H1 (cell line): ENCODE results near the gene STAMBP. TPM values are rescaled to one million over a fixed set of nuclear protein-coding genes. Genes with fewer than 3 reads are reported as not detected.

Source experiments
- CTCF ChIA-PET: fragments of 300-600 bp; sonication (Branson Sonifier 250); formaldehyde crosslinking; loops from one replicate; lab custom pipeline; 2021; ENCODE audit not compliant: partially characterized antibody; lab: Charles Lee
- POLR2A ChIA-PET: fragments of 300-600 bp; sonication (Branson Sonifier 250); formaldehyde crosslinking; loops from one replicate; lab custom pipeline; 2021; ENCODE audit warnings: inconsistent platforms; ENCODE audit not compliant: partially characterized antibody; lab: Charles Lee
- DNase-seq, 2 experiments: peaks; one replicate each; pipeline versions ENCODE4 v3.0.0 to v3.0.0-alpha.2; 2010 to 2022; ENCODE audit warnings: low spot score in 2 of 2, low read depth in 1 of 2, mixed read lengths in 1 of 2
- FAIRE-seq: peaks from 2 replicates; lab custom pipeline; 2011; peaks lifted over from hg19 to GRCh38; lab: Jason Lieb, UNC
- H2AFZ ChIP-seq: 2 replicates; pipeline ENCODE4 v1.8.1; 2012; ENCODE audit warnings: low read length, inconsistent platforms
- H2AK5ac ChIP-seq: 2 replicates; pipeline ENCODE4 v1.6.1; 2013; ENCODE audit warnings: low read depth, low read length
- H2BK120ac ChIP-seq: replicated peaks from 2 replicates; pipeline ENCODE3; 2013; ENCODE audit warnings: low read depth, low read length, inconsistent platforms
- H2BK12ac ChIP-seq: 2 replicates; pipeline ENCODE4 v1.6.1; 2013; ENCODE audit warnings: low read depth, low read length
- H2BK15ac ChIP-seq: 2 replicates; pipeline ENCODE4 v1.6.1; 2013; ENCODE audit warnings: low read length
- H2BK20ac ChIP-seq: 2 replicates; pipeline ENCODE4 v1.6.1; 2013; ENCODE audit warnings: low read length
- H2BK5ac ChIP-seq: 2 replicates; pipeline ENCODE4 v1.6.1; 2013; ENCODE audit warnings: low read depth, low read length
- H3K14ac ChIP-seq: 2 replicates; pipeline ENCODE4 v1.6.1; 2013; ENCODE audit warnings: inconsistent platforms; ENCODE audit not compliant: insufficient read length
- H3K18ac ChIP-seq: 2 replicates; pipeline ENCODE4 v1.6.1; 2013; ENCODE audit warnings: low read length; ENCODE audit errors: extremely low read depth
- H3K23ac ChIP-seq: 2 replicates; pipeline ENCODE4 v1.6.1; 2013; ENCODE audit warnings: inconsistent platforms; ENCODE audit not compliant: insufficient read length
- H3K23me2 ChIP-seq: 2 replicates; pipeline ENCODE4 v1.6.1; 2013; ENCODE audit warnings: low read depth, low read length
- H3K27ac ChIP-seq: 2 replicates; pipeline ENCODE4 v1.6.1; 2011; ENCODE audit warnings: low read depth, low read length, inconsistent platforms
- H3K27me3 ChIP-seq, 4 experiments: replicated peaks in 1 of 4; 1 replicate in 1 of 4; 2 replicates in 3 of 4; pipeline versions ENCODE4 v1.6.1 to v1.8.1; 2011 to 2013; ENCODE audit warnings: low read length in 3 of 4, mild to moderate bottlenecking in 3 of 4, inconsistent platforms in 2 of 4, mixed read lengths in 2 of 4, moderate library complexity in 1 of 4; ENCODE audit not compliant: control insufficient read depth in 3 of 4, insufficient read depth in 3 of 4; ENCODE audit errors: extremely low read depth in 1 of 4
- H3K36me3 ChIP-seq, 4 experiments: 2 replicates each; pipeline versions ENCODE4 v1.6.1 to v1.8.1; 2011 to 2013; ENCODE audit warnings: mild to moderate bottlenecking in 4 of 4, low read length in 3 of 4, moderate library complexity in 2 of 4, control low read depth in 1 of 4, inconsistent platforms in 1 of 4; ENCODE audit not compliant: insufficient read depth in 4 of 4, control insufficient read depth in 2 of 4
- H3K4ac ChIP-seq: replicated peaks from 2 replicates; pipeline ENCODE3; 2013; ENCODE audit warnings: low read length, low read depth, mixed read lengths, inconsistent platforms; ENCODE audit not compliant: insufficient read length
- H3K4me1 ChIP-seq, 4 experiments: replicated peaks in 1 of 4; 1 replicate in 1 of 4; 2 replicates in 3 of 4; pipeline versions ENCODE4 v1.6.1 to v1.8.1; 2011 to 2013; ENCODE audit warnings: low read length in 3 of 4, inconsistent platforms in 2 of 4, mixed read lengths in 1 of 4; ENCODE audit not compliant: insufficient read depth in 4 of 4, control insufficient read depth in 3 of 4
- H3K4me2 ChIP-seq, 2 experiments: 2 replicates each; pipeline versions ENCODE4 v1.6.1 to v1.8.1; 2011 to 2013; ENCODE audit warnings: low read depth in 2 of 2, low read length in 2 of 2, control low read depth in 1 of 2, inconsistent platforms in 1 of 2, mild to moderate bottlenecking in 1 of 2; ENCODE audit not compliant: insufficient read depth in 1 of 2
- H3K4me3 ChIP-seq, 4 experiments: fragments of 200-600, 300-600 bp in 1 of 4; sonication (generic), shearing (Covaris generic), sonication (Bioruptor Twin) in 1 of 4; 2 replicates each; pipeline versions ENCODE4 v1.5.1 to v1.8.1; 2011 to 2016; ENCODE audit warnings: low read length in 4 of 4, low read depth in 3 of 4, control low read depth in 2 of 4, inconsistent platforms in 2 of 4, mild to moderate bottlenecking in 2 of 4, mixed read lengths in 1 of 4, moderate library complexity in 1 of 4; ENCODE audit not compliant: insufficient read depth in 2 of 4; ENCODE audit errors: extremely low read depth in 1 of 4
- H3K56ac ChIP-seq: replicated peaks from 2 replicates; pipeline ENCODE3; 2013; ENCODE audit warnings: low read depth, mild to moderate bottlenecking, mixed read lengths, low read length, inconsistent platforms; ENCODE audit not compliant: insufficient read length
- H3K79me1 ChIP-seq: 2 replicates; pipeline ENCODE4 v1.6.1; 2013; ENCODE audit warnings: low read depth, low read length, control low read depth
- H3K79me2 ChIP-seq, 2 experiments: 2 replicates each; pipeline versions ENCODE4 v1.6.1 to v1.8.1; 2012 to 2013; ENCODE audit warnings: low read length in 2 of 2, mild to moderate bottlenecking in 2 of 2, inconsistent platforms in 1 of 2; ENCODE audit not compliant: insufficient read depth in 2 of 2, control insufficient read depth in 1 of 2
- H3K9ac ChIP-seq, 4 experiments: replicated peaks in 1 of 4; 1 replicate in 1 of 4; 2 replicates in 3 of 4; pipeline versions ENCODE4 v1.6.1 to v1.8.1; 2011 to 2013; ENCODE audit warnings: low read depth in 3 of 4, low read length in 3 of 4, control low read depth in 2 of 4, mild to moderate bottlenecking in 2 of 4, moderate library complexity in 2 of 4, inconsistent platforms in 1 of 4; ENCODE audit errors: extremely low read depth in 1 of 4
- H3K9me3 ChIP-seq, 2 experiments: 2 replicates each; pipeline versions ENCODE4 v1.6.1 to v1.8.1; 2012 to 2013; ENCODE audit warnings: mild to moderate bottlenecking in 2 of 2, moderate library complexity in 2 of 2, control low read depth in 1 of 2, inconsistent platforms in 1 of 2, low read depth in 1 of 2, low read length in 1 of 2, mixed read lengths in 1 of 2; ENCODE audit not compliant: insufficient read depth in 2 of 2
- H4K20me1 ChIP-seq, 2 experiments: replicated peaks in 1 of 2; 2 replicates each; pipeline versions ENCODE3 to v1.8.1; 2011 to 2013; ENCODE audit warnings: inconsistent platforms in 2 of 2, low read length in 2 of 2, mild to moderate bottlenecking in 1 of 2; ENCODE audit not compliant: insufficient read depth in 2 of 2, control insufficient read depth in 1 of 2
- H4K5ac ChIP-seq: 2 replicates; pipeline ENCODE4 v1.6.1; 2013; ENCODE audit warnings: low read length, low read depth, mixed read lengths, inconsistent platforms; ENCODE audit not compliant: insufficient read length
- H4K8ac ChIP-seq: 2 replicates; pipeline ENCODE4 v1.8.0; 2013; ENCODE audit warnings: mild to moderate bottlenecking, moderate library complexity, low read length, inconsistent platforms; ENCODE audit not compliant: insufficient read depth; ENCODE audit errors: extremely low read depth
- H4K91ac ChIP-seq: replicated peaks from 2 replicates; pipeline ENCODE3; 2013; ENCODE audit warnings: low read length, mixed read lengths, inconsistent platforms; ENCODE audit not compliant: insufficient read length
- EGR1 ChIP-seq: IDR thresholded peaks from 2 replicates; pipeline ENCODE4 v1.6.1; 2011; ENCODE audit warnings: low read depth, low read length, borderline replicate concordance
- EP300 ChIP-seq, 2 experiments: IDR thresholded peaks; 1 replicate in 1 of 2; 2 replicates in 1 of 2; pipeline ENCODE4 v1.6.1; 2011 to 2012; ENCODE audit warnings: low read depth in 2 of 2, low read length in 2 of 2, mild to moderate bottlenecking in 2 of 2, borderline replicate concordance in 1 of 2, inconsistent platforms in 1 of 2, moderate library complexity in 1 of 2
- KDM1A ChIP-seq: fragments of 200-600, 300-600 bp; sonication (generic); IDR thresholded peaks from 2 replicates; pipeline ENCODE4 v1.7.1; 2016; ENCODE audit warnings: mild to moderate bottlenecking, low read length, borderline replicate concordance
- RAD21 ChIP-seq, 2 experiments: IDR thresholded peaks in 1 of 2; conservative IDR thresholded peaks in 1 of 2; 2 replicates each; pipeline ENCODE4 v1.6.1; 2011; ENCODE audit warnings: low read depth in 2 of 2, low read length in 2 of 2, improper control_type of control experiment in 1 of 2, inconsistent platforms in 1 of 2, mild to moderate bottlenecking in 1 of 2, moderate library complexity in 1 of 2
- RBBP5 ChIP-seq: IDR thresholded peaks from 2 replicates; pipeline ENCODE4 v1.7.1; 2012; ENCODE audit warnings: low read depth, mild to moderate bottlenecking, inconsistent platforms, low read length, moderate library complexity, borderline replicate concordance
- RFX5 ChIP-seq: IDR thresholded peaks from 2 replicates; pipeline ENCODE4 v1.6.1; 2011; ENCODE audit warnings: low read depth, low read length, improper control_type of control experiment, borderline replicate concordance
- RNF2 ChIP-seq: fragments of 200-900, 300-1000 bp; sonication (generic); IDR thresholded peaks from 2 replicates; pipeline ENCODE4 v1.7.1; 2016; ENCODE audit warnings: borderline replicate concordance, low read depth, mild to moderate bottlenecking, antibody characterized with exemption, low read length; ENCODE audit not compliant: poor library complexity, severe bottlenecking; ENCODE audit errors: missing control alignments
- WGBS, 2 experiments: shearing (Covaris generic) in 1 of 2; methylation state at CpG; one replicate each; pipeline versions ENCODE4 v1.1.6 to v1.1.7; 2013 to 2015; ENCODE audit warnings: low lambda C conversion rate in 2 of 2, mixed read lengths in 2 of 2, inconsistent platforms in 1 of 2, low coverage in 1 of 2, missing lambda C conversion rate in 1 of 2; ENCODE audit not compliant: insufficient replicate concordance in 2 of 2, insufficient coverage in 1 of 2, insufficient read length in 1 of 2; ENCODE audit errors: extremely low coverage in 1 of 2, missing lambda C conversion rate in 1 of 2; 5-methylcytosine and 5-hydroxymethylcytosine counted together
- polyA plus RNA-seq, 7 experiments: library from polyadenylated mRNA; depleted of rRNA in 3 of 7; stranded (reverse) in 5 of 7; unstranded in 2 of 7; fragments of >200 nt in 5 of 7; fragments of 200-250 nt in 2 of 7; gene quantifications; 1 replicate in 5 of 7; 2 replicates in 1 of 7; 4 replicates in 1 of 7; pipeline versions ENCODE4 v1.2.1 to v1.2.3, GENCODE V29; 2011 to 2013; ENCODE audit warnings: missing spikeins in 2 of 7, mixed read lengths in 2 of 7
- total RNA-seq: library from RNA; stranded (reverse); fragmentation: NEBNext Ultra II Directional; extraction: Animal tissue kit (Norgen Biotek cat#: 25700); gene quantifications from 2 replicates; pipeline ENCODE4 v1.2.1, GENCODE V29; 2021
- TF ChIP-seq, protein P1 (sequence below): IDR thresholded peaks from 2 replicates; pipeline ENCODE4 v1.6.1; 2011; ENCODE audit warnings: low read length, improper control_type of control experiment
- TF ChIP-seq, protein P2 (sequence below): IDR thresholded peaks from 2 replicates; pipeline ENCODE4 v1.6.1; 2012; ENCODE audit warnings: low read length, inconsistent platforms

The STAMBP gene
- total and polyA plus RNA-seq, 2 of the 8 experiments (the other 6 are each of a cell fraction or from before 2014, with no cell fraction given) = 35.8 to 49.7 TPM

DNA sequence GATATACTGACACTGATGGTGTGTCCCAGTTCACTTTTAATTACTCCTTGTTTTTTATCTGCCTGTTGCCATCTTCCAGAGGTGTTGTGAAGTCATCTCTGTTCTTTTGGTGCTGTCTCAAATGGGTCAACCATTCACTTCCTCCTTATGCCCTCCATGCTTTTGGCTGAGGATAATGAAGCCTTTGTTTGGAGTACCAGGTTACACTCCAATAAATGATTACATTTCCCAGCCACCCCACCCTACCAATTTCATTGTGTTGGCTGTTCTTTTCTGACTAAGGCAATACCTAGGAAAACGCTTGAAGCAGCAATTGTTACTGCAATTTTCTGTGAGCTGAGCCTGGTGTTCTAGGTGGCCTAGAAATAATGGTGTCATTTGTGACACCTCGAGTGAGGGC is 34.2 kb downstream of the STAMBP start:
- Histone ChIP-seq H2AFZ (no peak overlapping the region), H3K56ac (no peak overlapping the region), H3K27ac (no peak overlapping the region), H2BK5ac (no peak overlapping the region), H3K9ac (no peak overlapping the region), H3K9me3 (no peaks in the 10 kb centered on the region), H2BK120ac (no peak overlapping the region), H3K4me1 (no peaks in the 10 kb centered on the region), H3K18ac (no peak overlapping the region), H2AK5ac (no peak overlapping the region), H3K23ac (no peak overlapping the region), H3K36me3 (peaks cover 12 to 54% (median 34%) of the 10 kb centered on the region in 4 experiments), H4K20me1 (peaks cover 0 to 4% of the 10 kb centered on the region in 2 experiments), H4K5ac (no peak overlapping the region), H3K79me2 (no peaks in the 10 kb centered on the region), H2BK12ac (no peak overlapping the region), H3K79me1 (no peaks in the 10 kb centered on the region), H3K23me2 (no peaks in the 10 kb centered on the region), H4K8ac (no peak overlapping the region), H3K14ac (no peak overlapping the region), H2BK15ac (no peak overlapping the region), H3K4ac (no peak overlapping the region), H3K4me2 (no peak overlapping the region), H2BK20ac (no peak overlapping the region), H4K91ac (no peak overlapping the region), H3K27me3 (no peaks in the 10 kb centered on the region), H3K4me3 (no peak overlapping the region)
- DNase-seq (no peak), FAIRE-seq (no peak)
- WGBS, 2 experiments = 93% methylated on average over 2 of the region's 2 CpGs; no CpG with 5 or more reads in 1 of the 2 experiments
- CTCF ChIA-PET = interaction anchor here (0.6 kb wide), 2 partner anchors 21 to 251 kb away, joined by 3 read pairs; no protein-coding TSS in a partner anchor
- POLR2A ChIA-PET = interaction anchor here (1.4 kb wide), 2 partner anchors 21 to 34 kb away, joined by 4 to 7 read pairs; partner anchors contain the start of gene STAMBP
- TF ChIP-seq EGR1 = no peak
- no peak for TF ChIP-seq KDM1A
- no peak for TF ChIP-seq RAD21 (IDR thresholded peaks at IDR 0.05 in 1 of 2, conservative IDR thresholded peaks at IDR 0.05 in 1 of 2; ENCODE audit: low read depth in 2 of 2, low read length in 2 of 2)
- TF ChIP-seq EP300 (IDR thresholded peaks at IDR 0.05; ENCODE audit: borderline replicate concordance in 1 of 2, low read depth in 2 of 2, low read length in 2 of 2) = no peak
- TF ChIP-seq RNF2 = no peak
- no peak for TF ChIP-seq RFX5
- TF ChIP-seq, protein P1, sequence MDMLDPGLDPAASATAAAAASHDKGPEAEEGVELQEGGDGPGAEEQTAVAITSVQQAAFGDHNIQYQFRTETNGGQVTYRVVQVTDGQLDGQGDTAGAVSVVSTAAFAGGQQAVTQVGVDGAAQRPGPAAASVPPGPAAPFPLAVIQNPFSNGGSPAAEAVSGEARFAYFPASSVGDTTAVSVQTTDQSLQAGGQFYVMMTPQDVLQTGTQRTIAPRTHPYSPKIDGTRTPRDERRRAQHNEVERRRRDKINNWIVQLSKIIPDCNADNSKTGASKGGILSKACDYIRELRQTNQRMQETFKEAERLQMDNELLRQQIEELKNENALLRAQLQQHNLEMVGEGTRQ = no peak
- no peak for TF ChIP-seq RBBP5
- TF ChIP-seq, protein P2, sequence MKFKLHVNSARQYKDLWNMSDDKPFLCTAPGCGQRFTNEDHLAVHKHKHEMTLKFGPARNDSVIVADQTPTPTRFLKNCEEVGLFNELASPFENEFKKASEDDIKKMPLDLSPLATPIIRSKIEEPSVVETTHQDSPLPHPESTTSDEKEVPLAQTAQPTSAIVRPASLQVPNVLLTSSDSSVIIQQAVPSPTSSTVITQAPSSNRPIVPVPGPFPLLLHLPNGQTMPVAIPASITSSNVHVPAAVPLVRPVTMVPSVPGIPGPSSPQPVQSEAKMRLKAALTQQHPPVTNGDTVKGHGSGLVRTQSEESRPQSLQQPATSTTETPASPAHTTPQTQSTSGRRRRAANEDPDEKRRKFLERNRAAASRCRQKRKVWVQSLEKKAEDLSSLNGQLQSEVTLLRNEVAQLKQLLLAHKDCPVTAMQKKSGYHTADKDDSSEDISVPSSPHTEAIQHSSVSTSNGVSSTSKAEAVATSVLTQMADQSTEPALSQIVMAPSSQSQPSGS = no peak
